ENCODE data around the gene TPRN. TPM values are rescaled to one million over a fixed set of nuclear protein-coding genes. Genes with fewer than 3 reads are reported as not detected.

The TPRN gene
- total and polyA plus RNA-seq, 3 experiments from 2014 or later: 0.76 to 15.1 (median 14.1) TPM

DNA sequence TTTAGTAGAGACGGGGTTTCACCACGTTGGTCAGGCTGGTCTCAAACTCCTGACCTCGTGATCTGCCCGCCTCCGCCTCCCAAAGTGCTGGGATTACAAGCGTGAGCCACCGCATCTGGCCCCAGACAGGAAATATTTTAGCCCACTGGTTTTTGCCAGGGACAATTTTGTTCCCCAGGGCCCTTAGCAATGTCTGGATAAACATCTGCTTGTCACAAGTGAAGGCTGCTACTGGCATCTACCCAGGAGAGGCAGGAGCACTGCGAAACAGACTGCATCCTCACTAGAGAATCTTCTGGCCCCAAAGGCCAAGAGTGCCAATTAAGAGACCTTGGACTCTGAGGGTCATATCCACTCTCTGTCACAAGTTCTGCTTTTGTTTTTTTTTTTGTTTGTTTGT, 2.4 kb upstream of the TPRN start:
- H3K27me3 Mint-ChIP-seq: peaks cover 0 to 1% of the 10 kb centered on the region in 2 donors
- POLR2A ChIA-PET: interaction anchor here (0.7 kb wide), 1 partner anchor 90 kb away, joined by 10 read pairs; no protein-coding TSS in a partner anchor
- Histone ChIP-seq H3K4me1 (ENCODE audit: insufficient read depth, low read length) (peaks cover 45% of the 10 kb centered on the region), H3K4me3 (ENCODE audit: low read length) (no peak overlapping the region), H3K27ac (ENCODE audit: low read depth, low read length) (no peak overlapping the region), H3K36me3 (ENCODE audit: insufficient read depth, low read length) (peaks cover 5% of the 10 kb centered on the region), H3K27me3 (ENCODE audit: insufficient read depth, low read length, poor library complexity, severe bottlenecking) (no peaks in the 10 kb centered on the region), H3K9me3 (ENCODE audit: low read length) (no peaks in the 10 kb centered on the region)
- no peaks in the 10 kb centered on the region for H3K9me3 Mint-ChIP-seq
- H3K4me3 Mint-ChIP-seq: peak overlapping the region in 3 of 7 donors; percentile 19 to 96 (median 70)
- peaks cover 38 to 57% (median 41%) of the 10 kb centered on the region in 3 donors for H3K4me1 Mint-ChIP-seq
- H3K36me3 Mint-ChIP-seq: peaks cover 0 to 11% (median 7%) of the 10 kb centered on the region in 3 donors
- CTCF ChIA-PET: interaction anchor here (0.6 to 2.6 kb wide), 4 partner anchors 14 to 58 kb away, joined by 3 to 13 read pairs (median 4); partner anchors contain the start of genes ANAPC2 and SSNA1
- H3K27ac Mint-ChIP-seq: no peak overlapping the region
- DNase-seq: no peak

DNA sequence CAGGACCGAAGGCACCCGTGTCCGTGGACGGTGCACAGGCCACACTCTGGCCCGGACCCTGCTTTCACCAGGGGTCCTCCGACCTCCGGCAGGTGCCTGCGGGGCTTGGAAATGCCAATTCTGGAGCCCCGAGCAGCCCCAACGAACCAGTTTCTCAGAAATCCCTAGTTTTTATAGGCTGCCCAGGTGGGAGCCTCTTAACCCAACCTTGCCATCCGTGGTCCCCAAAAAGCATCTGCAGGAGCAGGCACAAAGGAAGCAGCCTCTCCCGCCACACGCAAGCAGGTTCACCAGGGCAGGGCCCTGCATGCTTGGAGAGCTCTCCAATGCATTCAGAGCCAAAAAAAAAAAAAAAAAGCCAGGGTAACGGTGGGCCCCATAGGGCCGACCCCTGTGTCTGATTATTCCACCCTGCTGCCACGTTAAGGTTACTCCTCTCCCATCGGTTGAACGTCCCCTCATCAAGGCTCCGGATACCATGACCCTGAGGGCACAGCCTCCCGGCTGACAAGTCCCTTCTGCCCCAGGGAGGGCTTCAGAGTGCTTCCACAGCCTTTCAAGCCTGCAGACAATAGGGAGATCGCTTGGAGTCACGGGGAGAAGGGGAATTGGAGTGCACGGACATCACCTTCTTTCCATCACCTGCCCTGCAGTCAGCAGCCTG, 796 bp upstream of the TPRN start:
- Mint-ChIP-seq H3K4me1 (peaks cover 25 to 43% (median 27%) of the 10 kb centered on the region in 3 donors), H3K4me3 (peak overlapping the region; percentile 79 to 98 (median 83)), H3K27ac (peak overlapping the region; percentile 66 to 97 (median 78)), H3K36me3 (peaks cover 0 to 2% (median 0%) of the 10 kb centered on the region in 3 donors), H3K27me3 (no peaks in the 10 kb centered on the region), H3K9me3 (no peaks in the 10 kb centered on the region)
- Histone ChIP-seq H3K4me3 (ENCODE audit: low read length) (peak overlapping the region; percentile 78), H3K36me3 (ENCODE audit: insufficient read depth, low read length) (no peaks in the 10 kb centered on the region), H3K27ac (ENCODE audit: low read depth, low read length) (peak overlapping the region; percentile 74), H3K4me1 (ENCODE audit: insufficient read depth, low read length) (peaks cover 36% of the 10 kb centered on the region), H3K27me3 (ENCODE audit: insufficient read depth, low read length, poor library complexity, severe bottlenecking) (no peaks in the 10 kb centered on the region), H3K9me3 (ENCODE audit: low read length) (no peaks in the 10 kb centered on the region)
- no peak for DNase-seq
- ChIA-PET CTCF (interaction anchor here (1.0 to 2.6 kb wide), 4 partner anchors 12 to 26 kb away, joined by 3 to 13 read pairs (median 4); partner anchors contain the start of genes ANAPC2, CYSRT1, RNF224 and SSNA1), POLR2A (interaction anchor here (0.9 to 2.5 kb wide), 8 partner anchors 13 to 394 kb away, joined by 3 to 20 read pairs (median 5); partner anchors contain the start of genes ANAPC2, RABL6, RNF208 and RNF224)

DNA sequence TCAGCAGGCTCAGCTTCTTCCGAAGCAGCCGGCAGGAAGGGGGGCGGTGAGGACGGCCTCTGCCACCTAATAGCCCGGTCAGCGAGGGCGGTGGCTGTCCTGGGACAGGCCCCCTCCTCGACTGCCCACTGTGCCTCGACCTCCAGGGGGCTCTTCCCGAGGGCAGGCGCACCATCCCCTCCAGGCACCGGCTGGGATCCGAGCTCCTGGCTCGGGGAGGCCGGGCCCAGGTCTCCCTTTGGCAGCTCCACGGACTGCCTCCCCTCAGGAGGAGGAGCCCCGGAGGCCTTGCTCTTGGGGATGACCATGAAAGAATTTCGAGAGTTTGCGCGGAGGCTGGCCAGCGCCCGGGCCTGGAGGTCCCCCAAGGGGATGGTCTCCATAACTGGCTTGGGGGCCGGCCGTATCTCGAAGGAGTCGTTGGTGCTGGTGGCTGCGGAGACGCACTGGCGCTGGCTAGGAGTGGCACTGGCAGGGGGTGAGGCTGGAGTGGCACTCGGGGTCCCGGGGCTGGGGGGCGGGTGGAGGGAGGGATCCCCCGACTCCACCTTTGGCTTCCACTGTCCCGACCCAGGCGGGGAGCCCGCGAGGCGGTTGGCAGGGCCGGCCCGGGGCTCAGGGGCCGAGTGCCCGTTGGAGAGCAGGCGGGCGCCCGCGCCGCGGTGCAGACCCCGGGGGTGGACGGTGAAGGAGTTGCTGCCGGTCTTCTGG, 975 bp downstream of the TPRN start:
- H3K27me3 ChIP-seq (ENCODE audit: insufficient read depth, low read length, poor library complexity, severe bottlenecking): no peaks in the 10 kb centered on the region
- no peaks in the 10 kb centered on the region for H3K9me3 Mint-ChIP-seq
- H3K36me3 ChIP-seq (ENCODE audit: insufficient read depth, low read length): no peaks in the 10 kb centered on the region
- H3K27ac ChIP-seq (ENCODE audit: low read depth, low read length): no peak overlapping the region
- no peaks in the 10 kb centered on the region for H3K36me3 Mint-ChIP-seq
- no peak for DNase-seq
- no peak overlapping the region for H3K4me3 ChIP-seq (ENCODE audit: low read length)
- peaks cover 17 to 28% (median 19%) of the 10 kb centered on the region in 3 donors for H3K4me1 Mint-ChIP-seq
- H3K9me3 ChIP-seq (ENCODE audit: low read length): no peaks in the 10 kb centered on the region
- POLR2A ChIA-PET: interaction anchor here (0.5 kb wide), 1 partner anchor 166 kb away, joined by 3 read pairs; no protein-coding TSS in a partner anchor
- H3K27ac Mint-ChIP-seq: peak overlapping the region in 2 of 8 donors; percentile 57 to 73
- H3K27me3 Mint-ChIP-seq: no peaks in the 10 kb centered on the region
- peaks cover 25% of the 10 kb centered on the region for H3K4me1 ChIP-seq (ENCODE audit: insufficient read depth, low read length)
- CTCF ChIA-PET: interaction anchor here (3.0 kb wide), 1 partner anchor 10 kb away, joined by 9 read pairs; the partner anchor contains the start of gene SSNA1
- H3K4me3 Mint-ChIP-seq: peak overlapping the region; percentile 32 to 81 (median 76)

- Histone ChIP-seq H3K4me1 (ENCODE audit: insufficient read depth, low read length) (peaks cover 18% of the 10 kb centered on the region), H3K9me3 (ENCODE audit: low read length) (no peaks in the 10 kb centered on the region), H3K27ac (ENCODE audit: low read depth, low read length) (no peak overlapping the region), H3K27me3 (ENCODE audit: insufficient read depth, low read length, poor library complexity, severe bottlenecking) (no peaks in the 10 kb centered on the region), H3K4me3 (ENCODE audit: low read length) (no peak overlapping the region), H3K36me3 (ENCODE audit: insufficient read depth, low read length) (no peaks in the 10 kb centered on the region)
- Mint-ChIP-seq H3K27ac (no peak overlapping the region), H3K27me3 (no peaks in the 10 kb centered on the region), H3K36me3 (no peaks in the 10 kb centered on the region), H3K9me3 (no peaks in the 10 kb centered on the region), H3K4me1 (peaks cover 11 to 22% (median 12%) of the 10 kb centered on the region in 3 donors), H3K4me3 (peak overlapping the region in 5 of 7 donors; percentile 19 to 63 (median 54))
- POLR2A ChIA-PET: interaction anchor here (0.5 to 1.2 kb wide), 2 partner anchors 10 to 165 kb away, joined by 3 to 4 read pairs; no protein-coding TSS in a partner anchor
- no peak for DNase-seq
- CTCF ChIA-PET: interaction anchor here (1.2 to 3.0 kb wide), 3 partner anchors 10 to 42 kb away, joined by 3 to 9 read pairs (median 4); partner anchors contain the start of genes SSNA1 and TUBB4B
Measured at GRCh38 chr9:137198902-137199283, 1.6 kb downstream of the TPRN start.

DNA sequence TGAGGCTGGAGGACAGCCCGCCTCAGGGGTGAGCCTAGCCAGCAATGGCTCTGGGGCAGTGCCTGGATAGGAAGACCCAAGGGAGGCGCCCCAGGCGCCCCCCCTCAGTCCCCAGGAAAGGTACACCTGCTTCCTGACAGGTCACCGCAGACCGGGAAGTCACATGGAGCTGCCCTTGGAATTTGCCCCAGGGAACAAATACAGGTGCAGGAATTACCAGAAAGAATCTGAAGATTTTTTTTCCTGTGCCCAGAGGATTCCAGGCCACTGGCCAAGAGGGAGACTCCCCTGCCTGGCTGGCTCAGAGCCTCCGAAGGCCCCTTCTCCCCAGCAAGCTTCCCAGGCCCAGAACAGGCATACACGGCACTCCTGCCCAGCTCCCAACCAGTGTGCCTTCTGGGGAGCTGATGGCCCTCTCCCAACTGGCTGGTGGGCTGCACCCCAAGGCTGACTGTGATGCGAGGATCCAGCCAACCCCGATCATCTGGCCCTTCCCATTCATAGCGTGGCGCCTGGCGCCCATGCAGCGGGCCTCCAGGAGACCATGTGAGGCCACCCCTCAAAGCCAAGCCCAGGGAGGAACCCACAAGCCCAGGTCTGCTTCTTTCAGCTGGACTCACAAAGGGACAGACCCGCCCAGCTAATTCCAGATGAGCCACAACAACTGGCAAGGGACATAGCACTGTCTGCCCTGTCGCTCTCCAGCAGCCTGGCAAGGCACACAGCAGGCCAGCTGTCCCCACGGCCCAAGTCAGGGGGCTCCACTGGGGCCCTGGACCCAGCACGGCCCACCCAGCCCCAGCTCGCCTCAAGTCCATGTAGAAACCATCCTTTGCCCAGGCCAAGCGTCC, 2.3 kb downstream of the TPRN start:
- no peaks in the 10 kb centered on the region for H3K27me3 ChIP-seq (ENCODE audit: insufficient read depth, low read length, poor library complexity, severe bottlenecking)
- H3K9me3 Mint-ChIP-seq: no peaks in the 10 kb centered on the region
- DNase-seq: no peak
- no peak overlapping the region for H3K4me3 ChIP-seq (ENCODE audit: low read length)
- H3K36me3 ChIP-seq (ENCODE audit: insufficient read depth, low read length): no peaks in the 10 kb centered on the region
- H3K27me3 Mint-ChIP-seq: no peaks in the 10 kb centered on the region
- ChIA-PET CTCF (interaction anchor here (1.2 to 3.0 kb wide), 3 partner anchors 9 to 43 kb away, joined by 3 to 9 read pairs (median 4); partner anchors contain the start of genes SSNA1 and TUBB4B), POLR2A (interaction anchor here (1.2 kb wide), 1 partner anchor 9 kb away, joined by 4 read pairs; no protein-coding TSS in a partner anchor)
- no peak overlapping the region for H3K27ac ChIP-seq (ENCODE audit: low read depth, low read length)
- H3K4me3 Mint-ChIP-seq: peak overlapping the region; percentile 19 to 63 (median 38)
- no peaks in the 10 kb centered on the region for H3K9me3 ChIP-seq (ENCODE audit: low read length)
- H3K4me1 ChIP-seq (ENCODE audit: insufficient read depth, low read length): peaks cover 17% of the 10 kb centered on the region
- no peaks in the 10 kb centered on the region for H3K36me3 Mint-ChIP-seq
- H3K27ac Mint-ChIP-seq: no peak overlapping the region
- H3K4me1 Mint-ChIP-seq: peaks cover 11 to 17% (median 11%) of the 10 kb centered on the region in 3 donors

- H3K27ac Mint-ChIP-seq: no peak overlapping the region
- CTCF ChIA-PET: interaction anchor here (0.7 to 1.4 kb wide), 2 partner anchors 41 to 100 kb away, joined by 3 read pairs; no protein-coding TSS in a partner anchor
- no peak overlapping the region for H3K4me3 Mint-ChIP-seq
- Histone ChIP-seq H3K27ac (ENCODE audit: low read depth, low read length) (no peak overlapping the region), H3K36me3 (ENCODE audit: insufficient read depth, low read length) (peaks cover 2% of the 10 kb centered on the region), H3K27me3 (ENCODE audit: insufficient read depth, low read length, poor library complexity, severe bottlenecking) (no peaks in the 10 kb centered on the region), H3K4me3 (ENCODE audit: low read length) (no peak overlapping the region), H3K9me3 (ENCODE audit: low read length) (no peaks in the 10 kb centered on the region), H3K4me1 (ENCODE audit: insufficient read depth, low read length) (peaks cover 5% of the 10 kb centered on the region)
- peaks cover 0 to 9% (median 3%) of the 10 kb centered on the region in 3 donors for H3K4me1 Mint-ChIP-seq
- no peaks in the 10 kb centered on the region for H3K27me3 Mint-ChIP-seq
- H3K36me3 Mint-ChIP-seq: peaks cover 0 to 5% (median 0%) of the 10 kb centered on the region in 3 donors
- POLR2A ChIA-PET: no interaction called here
- no peak for DNase-seq
- no peaks in the 10 kb centered on the region for H3K9me3 Mint-ChIP-seq
Measured at GRCh38 chr9:137195525-137196220, 4.9 kb downstream of the TPRN start.

- ChIA-PET CTCF (interaction anchor here (0.8 to 1.5 kb wide), 4 partner anchors 22 to 99 kb away, joined by 3 to 4 read pairs (median 3); no protein-coding TSS in a partner anchor), POLR2A (no interaction called here)
- Mint-ChIP-seq H3K27me3 (no peaks in the 10 kb centered on the region), H3K36me3 (peaks cover 0 to 8% (median 0%) of the 10 kb centered on the region in 3 donors), H3K27ac (no peak overlapping the region), H3K9me3 (no peaks in the 10 kb centered on the region), H3K4me1 (peaks cover 0 to 12% (median 3%) of the 10 kb centered on the region in 3 donors), H3K4me3 (no peak overlapping the region)
- Histone ChIP-seq H3K9me3 (ENCODE audit: low read length) (no peaks in the 10 kb centered on the region), H3K27ac (ENCODE audit: low read depth, low read length) (no peak overlapping the region), H3K36me3 (ENCODE audit: insufficient read depth, low read length) (peaks cover 4% of the 10 kb centered on the region), H3K27me3 (ENCODE audit: insufficient read depth, low read length, poor library complexity, severe bottlenecking) (no peaks in the 10 kb centered on the region), H3K4me1 (ENCODE audit: insufficient read depth, low read length) (peaks cover 7% of the 10 kb centered on the region), H3K4me3 (ENCODE audit: low read length) (no peak overlapping the region)
- DNase-seq: no peak
Measured at GRCh38 chr9:137194909-137195308, 5.6 kb downstream of the TPRN start.
